GDM1 (cell line): Measurements from ENCODE around the gene IL25.
"Not testable (repeated sequence)": the region's sequence is repeated elsewhere in the genome, so short reads cannot be mapped to it uniquely, and the experiment has no call there.

Source experiments
- DNase-seq: peaks from one replicate; lab custom pipeline; 2025; lab: John Stamatoyannopoulos, UW

The IL25 gene

DNA sequence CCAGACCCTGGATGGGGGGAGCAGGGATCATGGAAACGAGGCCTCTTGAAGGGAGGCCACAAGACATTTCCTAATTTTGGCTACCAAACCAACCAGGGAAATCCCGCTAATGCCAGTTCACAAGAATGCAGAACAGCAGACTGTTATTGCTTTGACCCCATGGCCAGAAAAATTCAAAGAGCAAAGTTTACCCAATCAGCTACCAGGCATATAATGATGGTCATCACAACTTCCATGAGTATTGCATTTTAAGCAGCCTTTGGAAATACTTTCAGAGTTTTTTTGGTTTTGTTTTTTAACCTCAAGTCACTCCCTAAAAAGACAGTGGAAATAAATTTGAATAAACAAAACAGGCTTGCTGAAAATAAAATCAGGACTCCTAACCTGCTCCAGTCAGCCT lies at the start of gene IL25:
Gene IL25 (plus strand): TSS at position 301 of the 400 bp plus-strand sequence.
- no peak for DNase-seq

DNA sequence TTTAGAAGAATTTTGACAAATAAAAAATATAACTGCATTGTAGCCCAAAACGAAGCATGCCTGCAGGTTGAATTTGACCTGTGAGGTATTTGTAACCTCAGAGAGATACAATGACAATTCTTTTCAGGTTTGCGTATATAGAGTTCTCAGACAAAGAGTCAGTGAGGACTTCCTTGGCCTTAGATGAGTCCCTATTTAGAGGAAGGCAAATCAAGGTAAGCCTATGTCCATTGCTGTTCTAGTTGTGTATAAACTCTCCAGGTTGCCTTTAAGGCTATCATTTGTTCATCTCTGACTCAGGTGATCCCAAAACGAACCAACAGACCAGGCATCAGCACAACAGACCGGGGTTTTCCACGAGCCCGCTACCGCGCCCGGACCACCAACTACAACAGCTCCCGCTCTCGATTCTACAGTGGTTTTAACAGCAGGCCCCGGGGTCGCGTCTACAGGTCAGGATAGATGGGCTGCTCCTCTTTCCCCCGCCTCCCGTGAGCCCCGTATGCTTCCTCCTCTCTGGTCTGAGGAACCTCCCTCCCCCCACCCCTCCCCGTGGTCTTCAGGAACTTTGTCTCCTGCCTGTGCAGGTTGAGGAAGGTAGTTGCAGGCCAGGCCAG lies 48.7 kb upstream of the IL25 start:
- DNase-seq: no peak

DNA sequence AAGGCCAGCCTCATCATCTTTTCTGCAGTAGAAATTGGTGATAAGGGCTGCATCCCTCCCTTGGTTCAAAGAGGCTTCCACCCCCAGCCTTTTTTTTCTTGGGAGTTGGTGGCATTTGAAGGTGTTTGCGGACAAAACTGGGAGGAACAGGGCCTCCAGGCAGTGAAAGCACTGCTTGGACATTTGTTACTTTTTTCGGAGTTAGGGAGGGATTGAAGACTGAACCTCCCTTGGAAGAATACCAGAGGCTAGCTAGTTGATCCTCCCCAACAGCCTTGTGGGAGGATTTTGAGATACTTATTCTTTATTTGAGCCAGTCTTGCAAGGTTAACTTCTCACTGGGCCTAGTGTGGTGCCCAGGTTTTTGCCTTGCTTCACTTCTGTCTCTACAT lies 48.2 kb upstream of the IL25 start:
- no peak for DNase-seq

DNA sequence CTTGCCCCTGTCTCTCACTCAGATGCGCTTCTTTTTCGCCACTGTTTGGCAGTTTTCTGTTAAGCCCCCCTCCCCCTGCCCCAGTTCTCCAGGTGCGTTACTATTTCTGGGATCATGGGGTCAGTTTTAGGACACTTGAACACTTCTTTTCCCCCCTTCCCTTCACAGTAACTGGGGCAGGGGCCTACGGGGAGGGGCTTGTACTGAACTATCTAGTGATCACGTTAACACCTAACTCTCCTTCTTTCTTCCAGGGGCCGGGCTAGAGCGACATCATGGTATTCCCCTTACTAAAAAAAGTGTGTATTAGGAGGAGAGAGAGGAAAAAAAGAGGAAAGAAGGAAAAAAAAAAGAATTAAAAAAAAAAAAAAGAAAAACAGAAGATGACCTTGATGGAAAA lies 47.6 kb upstream of the IL25 start:
- DNase-seq: no peak

DNA sequence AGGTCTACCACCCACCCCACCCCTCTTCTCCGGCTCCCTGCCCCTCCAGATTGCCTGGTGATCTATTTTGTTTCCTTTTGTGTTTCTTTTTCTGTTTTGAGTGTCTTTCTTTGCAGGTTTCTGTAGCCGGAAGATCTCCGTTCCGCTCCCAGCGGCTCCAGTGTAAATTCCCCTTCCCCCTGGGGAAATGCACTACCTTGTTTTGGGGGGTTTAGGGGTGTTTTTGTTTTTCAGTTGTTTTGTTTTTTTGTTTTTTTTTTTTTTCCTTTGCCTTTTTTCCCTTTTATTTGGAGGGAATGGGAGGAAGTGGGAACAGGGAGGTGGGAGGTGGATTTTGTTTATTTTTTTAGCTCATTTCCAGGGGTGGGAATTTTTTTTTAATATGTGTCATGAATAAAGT lies 46.9 kb upstream of the IL25 start:
- not testable (repeated sequence) for DNase-seq

DNA sequence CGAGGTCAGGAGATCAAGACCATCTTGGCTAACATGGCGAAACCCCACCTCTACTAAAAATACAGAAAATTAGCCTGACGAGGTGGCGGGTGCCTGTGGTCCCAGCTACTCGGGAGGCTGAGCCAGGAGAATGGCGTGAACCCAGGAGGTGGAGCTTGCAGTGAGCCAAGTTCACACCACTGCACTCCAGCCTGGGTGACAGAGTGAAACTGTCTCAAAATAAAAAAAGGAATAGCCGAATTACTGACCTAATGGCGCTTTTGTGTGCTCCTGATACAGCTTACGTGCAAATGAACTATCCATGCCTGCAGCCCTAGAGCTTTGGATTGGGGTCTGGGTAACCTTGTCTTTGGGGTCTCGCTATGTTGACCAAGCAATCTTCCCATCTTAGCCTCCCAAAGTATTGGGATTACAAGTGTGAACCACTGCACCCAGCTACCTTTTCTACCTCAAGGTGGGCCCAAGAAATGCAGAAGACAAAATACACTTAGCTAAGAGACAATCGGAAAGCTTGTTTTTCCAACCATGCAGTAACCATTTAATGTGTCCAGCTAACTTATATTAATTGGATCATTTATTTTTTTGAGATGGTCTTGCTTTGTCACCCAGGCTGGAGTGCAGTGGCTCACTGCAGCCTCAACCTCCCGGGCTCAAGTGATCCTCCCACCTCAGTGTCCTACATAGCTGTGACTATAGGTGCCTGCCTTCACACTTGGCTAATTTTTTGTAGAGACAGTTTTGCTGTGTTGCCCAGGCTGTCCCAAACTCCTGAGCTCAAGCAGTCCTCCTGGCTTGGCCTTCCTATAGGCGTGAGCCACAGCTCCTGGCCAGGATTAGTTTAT lies 45.9 kb upstream of the IL25 start:
- no peak for DNase-seq

DNA sequence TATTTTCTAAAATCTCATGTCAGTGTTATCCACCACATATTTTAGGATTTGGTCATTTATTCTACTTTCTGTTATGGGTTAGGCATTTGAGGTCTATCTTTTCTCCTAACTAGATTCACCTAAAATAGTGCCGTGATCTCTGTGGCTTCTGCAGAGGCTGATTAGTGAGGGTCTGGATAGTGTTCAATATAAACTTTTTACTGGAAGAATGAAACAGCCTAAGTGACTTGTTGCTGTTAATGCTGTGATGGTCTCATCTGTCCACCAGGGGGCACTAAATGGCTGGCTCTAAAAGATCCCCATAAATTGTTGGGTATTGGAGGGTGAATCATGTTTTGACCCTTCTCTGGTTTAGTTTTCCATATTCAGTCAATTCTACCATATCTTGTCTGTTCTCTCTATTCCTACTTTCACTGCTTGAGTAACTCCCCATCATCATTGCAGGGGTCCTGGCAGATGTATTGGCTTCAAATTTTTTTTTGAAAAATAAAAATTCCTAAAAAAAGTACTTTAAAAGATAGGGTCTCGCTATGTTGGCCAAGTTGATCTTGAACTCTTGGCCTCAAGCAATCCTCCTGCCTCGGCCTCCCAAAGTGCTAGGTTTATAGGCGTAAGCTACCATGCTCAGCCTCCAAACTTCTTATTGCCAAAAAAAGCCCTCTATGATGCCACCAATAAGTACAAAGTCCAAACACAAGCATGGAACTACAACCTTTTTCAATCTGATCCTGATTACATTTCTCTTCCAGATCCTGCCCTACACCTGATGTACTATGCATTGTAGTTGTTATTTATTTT lies 44.5 kb upstream of the IL25 start:
- peak; percentile 58 for DNase-seq

DNA sequence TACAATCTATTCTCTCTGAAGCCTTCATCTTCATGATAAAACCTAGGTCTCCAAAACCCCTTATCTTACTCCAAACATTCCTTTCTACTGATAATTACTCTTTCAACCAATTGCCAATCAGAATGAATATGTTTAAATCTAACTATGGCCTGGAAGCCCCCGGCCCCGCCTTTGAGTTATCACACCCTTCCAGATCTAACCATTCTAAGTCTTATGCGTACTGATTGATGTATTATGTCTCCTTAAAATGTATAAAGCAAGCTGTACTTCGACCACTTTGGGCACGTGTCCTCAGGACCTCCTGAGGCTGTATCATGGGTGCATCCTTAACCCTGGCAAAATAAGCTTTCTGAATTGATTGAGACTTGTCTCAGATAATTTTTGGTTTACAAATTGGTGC lies 37.0 kb upstream of the IL25 start:
- DNase-seq: no peak

DNA sequence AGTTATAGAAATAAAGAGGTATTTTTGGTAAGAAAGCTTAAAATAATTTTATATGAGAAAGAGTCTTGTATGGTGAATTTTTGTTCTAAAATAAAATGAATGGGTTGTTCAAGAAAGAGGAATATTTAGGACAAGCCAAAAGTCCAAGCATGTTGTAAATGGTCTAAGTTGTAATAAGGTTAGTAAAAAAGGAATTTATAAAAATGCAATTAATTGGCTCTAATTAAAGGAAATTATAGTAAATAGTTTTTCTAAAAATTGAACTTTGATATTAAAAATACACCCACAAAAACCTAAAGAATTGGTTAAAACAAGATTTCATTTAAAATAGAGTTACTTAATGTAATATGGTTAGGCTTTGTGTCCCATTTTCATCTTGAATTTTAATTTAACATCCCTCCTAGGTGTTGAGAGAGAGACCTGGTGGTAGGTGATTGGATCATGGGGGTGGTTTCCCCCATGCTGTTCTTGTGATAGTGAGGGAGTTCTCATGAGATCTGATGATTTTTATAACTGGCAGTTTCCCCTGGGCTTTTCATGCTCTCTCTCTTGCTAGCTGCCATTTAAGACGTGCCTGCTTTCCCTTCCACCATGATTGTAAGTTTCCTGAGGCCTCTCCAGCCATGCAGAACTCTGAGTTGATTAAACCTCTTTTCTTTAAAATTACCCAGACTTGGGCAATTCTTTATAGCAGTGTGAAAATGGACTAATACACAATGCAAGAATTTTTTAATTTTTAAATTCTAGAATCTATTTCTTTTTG lies 32.9 kb upstream of the IL25 start:
- no peak for DNase-seq

DNA sequence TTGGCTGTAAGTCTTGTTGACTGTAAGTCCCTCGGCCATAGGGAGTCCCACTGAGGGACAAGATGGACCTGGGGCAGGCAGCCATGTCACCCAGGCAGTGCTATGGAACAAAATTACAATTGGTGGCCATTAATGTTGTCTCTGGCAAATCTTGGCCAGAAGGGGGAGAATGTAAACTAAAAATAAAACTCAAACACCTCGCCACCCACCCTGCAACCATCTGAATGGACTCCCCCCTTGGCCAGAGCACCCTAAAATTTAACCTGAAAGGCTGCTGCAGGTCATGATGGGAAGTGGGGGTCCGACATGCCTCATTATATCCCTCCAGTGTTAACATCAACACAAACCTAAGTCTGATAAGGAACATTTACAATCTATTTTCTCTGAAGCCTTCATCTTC lies 28.1 kb upstream of the IL25 start:
- no peak for DNase-seq

DNA sequence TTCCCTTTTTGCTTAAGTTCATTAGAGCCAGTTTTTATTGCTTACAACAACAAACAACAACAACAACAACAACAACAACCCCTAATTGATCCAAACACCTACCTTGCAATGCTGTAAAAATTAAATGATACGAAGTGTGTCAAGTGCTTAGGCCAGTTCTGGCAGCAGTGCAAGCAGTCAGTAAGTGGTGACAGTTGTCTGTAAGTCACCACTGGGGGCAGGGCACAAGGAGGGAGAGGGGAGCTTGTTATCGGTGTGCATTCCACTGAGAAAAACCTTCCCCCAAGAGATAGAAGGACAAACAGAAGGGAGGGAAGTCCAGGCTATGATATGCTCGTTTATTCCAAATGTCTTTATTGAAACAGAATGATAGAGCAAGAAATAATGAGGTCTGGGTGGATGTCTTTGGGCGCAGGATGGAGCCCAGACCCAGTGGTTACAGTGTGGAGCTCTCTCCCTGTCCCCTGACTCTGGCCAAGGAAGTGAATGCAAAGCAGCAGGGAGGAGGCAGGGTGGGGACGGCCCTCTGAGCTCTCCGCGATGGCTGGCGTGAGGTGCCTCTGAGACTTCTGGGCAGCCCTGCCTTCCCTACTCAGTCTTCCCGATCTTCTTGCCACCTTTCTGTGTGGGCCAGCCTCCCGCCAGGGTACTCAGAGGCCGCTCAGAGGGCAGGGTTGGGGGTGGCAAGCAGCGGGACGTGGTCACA lies 26.5 kb upstream of the IL25 start:
- no peak for DNase-seq

DNA sequence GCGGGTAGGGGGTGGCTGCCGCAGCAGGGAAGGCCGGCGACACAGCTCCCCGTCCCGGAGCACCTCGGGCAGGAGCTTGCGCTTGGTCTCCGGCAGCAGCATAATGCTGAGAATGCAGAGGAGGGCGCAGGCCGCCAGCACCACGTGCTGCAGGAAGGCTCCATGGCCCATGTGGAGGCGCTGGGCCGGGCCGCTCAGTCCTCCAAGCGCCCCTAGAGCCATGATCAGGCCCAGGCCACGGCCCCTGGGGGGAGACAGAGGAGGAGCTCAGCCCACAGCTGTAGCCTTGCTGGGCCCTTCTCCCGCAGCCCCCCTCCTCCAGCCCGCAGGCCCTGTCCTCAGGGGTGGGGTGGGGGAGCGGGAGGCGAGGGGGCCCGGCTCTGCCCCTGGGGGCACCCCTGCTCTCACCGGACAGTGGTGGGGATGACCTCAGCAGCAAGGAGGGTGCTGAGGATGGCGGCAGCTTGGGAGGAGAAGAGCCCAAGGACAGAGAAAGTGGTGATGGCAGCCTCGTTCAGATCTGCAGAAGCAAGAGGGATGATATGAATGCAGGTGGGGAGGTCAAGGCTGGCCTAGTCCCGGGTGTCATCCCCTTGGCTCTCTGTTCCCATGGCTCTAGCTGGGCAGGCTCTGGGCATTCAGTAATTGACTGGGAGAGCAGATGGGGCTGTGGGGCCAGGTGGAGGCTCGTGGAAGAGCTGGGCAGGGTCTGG lies 25.8 kb upstream of the IL25 start:
- DNase-seq: no peak

DNA sequence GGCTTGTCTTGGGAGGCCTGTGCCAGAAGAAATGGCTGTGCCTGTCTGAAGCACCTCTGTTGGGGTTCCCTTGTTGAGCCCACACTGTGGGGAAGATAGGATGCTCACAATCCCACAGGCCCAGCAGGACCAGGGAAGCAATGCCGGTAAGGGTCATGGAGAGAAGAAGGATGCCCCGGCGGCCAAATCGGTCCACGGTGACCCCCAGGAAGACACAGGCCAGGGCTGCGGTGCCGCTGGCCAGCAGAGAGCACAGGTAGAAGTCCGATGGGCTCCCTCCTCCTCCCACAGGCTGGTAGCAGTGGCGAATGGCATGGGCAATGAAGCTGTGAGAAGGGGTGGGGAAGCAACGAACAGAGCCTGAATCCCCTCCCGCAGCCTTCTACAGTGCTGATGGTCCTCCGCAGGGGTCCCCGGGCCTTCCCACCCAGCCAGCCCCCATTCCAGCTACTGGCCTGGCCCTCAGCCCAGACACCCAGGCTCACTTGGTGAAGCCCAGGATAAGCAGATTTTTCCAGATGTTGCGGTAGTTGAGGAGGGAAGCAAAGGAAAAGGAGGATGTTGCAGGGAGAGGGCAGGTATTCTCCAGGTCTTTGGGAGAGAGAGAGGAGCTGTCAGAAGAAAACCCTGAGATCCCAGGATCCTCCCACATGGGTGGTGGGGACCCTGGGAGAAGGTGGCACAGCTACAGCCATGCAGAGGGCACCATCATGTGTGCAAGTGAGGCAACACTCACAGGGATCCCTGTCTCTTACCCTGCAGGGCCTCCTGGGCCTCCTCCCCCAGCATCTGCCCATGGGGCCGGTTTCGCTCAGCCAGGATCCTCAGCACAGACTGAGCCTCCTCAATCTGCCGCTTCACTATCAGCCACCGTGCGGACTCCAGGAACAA lies 25.0 kb upstream of the IL25 start:
- no peak for DNase-seq

DNA sequence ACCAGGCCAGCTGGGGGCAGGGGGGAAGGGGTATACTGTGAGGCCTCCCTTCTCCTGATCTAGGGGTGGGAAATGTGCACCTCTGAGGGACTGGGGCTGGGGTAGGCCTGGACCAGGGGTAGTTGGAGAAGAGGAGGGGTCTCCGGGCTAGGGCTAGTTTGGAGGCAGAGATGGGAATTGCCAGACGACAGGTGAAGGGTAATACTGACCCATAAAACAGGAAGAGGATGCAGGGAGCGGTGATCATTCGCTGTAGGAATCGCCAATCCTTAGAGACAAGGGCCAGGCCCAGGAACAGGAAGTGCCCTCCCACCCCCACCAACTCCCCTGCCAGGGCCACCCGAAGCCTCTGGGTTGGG lies 24.3 kb upstream of the IL25 start:
- no peak for DNase-seq

DNA sequence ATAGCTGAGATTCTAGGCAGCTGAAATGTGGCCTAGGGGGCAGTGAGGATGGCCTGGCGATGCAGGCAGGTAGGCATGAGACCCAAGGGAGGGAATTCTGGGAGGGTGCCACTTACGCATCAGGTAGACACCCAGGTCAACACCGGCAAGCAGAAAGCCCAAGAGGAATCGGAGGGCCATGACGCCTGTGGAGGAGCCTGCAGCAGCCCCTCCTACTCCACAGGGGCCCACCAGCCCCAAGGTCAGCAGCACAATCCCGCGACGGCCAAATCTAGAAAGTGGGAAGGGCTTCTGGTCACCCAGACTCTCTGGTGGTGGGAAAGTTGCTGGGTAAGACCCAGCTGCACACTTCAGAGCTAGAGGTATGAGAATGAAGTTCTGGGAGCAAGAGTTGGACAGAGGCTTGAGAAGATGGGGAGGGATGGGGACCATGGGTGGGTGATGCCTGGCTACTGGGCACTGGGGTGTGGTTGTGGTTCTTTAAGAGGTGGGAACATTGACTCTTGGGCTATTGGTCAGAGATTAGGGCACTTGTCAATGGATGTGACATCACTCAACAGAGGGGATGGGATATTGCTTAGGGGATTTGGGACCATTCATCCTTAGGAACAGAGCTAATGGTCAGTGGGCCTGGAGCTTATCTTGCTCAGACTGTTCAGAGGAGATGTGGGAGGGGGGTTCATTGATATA lies 23.3 kb upstream of the IL25 start:
- no peak for DNase-seq

DNA sequence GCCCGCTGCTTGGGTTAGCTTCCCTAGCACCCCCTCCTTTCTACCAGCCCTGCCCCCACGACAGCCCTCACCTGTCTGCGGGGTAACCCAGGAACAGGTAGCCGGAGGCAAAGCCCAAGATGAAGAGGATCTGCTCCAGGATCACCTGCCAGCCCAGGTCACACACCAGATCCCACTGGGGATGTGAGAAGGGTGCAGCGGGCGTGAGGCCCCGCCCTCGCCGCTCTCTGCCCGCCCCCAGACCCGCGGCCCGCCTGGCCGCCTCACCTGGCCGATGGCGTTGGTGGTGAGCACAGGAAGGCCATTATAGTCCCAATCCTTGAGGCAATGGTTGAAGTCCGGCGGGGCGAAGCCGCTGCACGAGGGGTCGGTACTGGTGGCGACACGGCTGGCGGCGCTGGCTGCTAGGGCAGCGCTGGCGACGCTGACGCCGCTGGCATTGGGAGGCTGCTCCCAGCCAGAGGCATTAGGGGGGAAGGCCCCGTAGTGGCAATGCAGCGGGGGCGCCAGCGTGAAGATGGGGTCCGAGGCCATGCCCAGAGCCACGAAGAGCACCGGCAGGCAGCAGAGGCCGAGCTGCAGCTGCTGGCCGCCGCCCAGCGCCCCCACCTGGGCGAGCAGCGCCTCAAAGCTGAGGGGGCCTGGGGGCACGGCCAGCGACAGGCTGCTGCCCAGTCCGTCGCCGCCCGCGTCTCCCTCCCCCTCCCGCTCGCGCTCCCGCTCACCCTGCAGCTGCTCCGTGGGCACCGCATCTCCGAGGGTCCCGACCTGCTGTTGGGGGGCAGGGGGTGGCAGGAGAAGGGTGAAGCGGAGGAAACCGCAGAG lies 20.7 kb upstream of the IL25 start:
- no peak for DNase-seq

DNA sequence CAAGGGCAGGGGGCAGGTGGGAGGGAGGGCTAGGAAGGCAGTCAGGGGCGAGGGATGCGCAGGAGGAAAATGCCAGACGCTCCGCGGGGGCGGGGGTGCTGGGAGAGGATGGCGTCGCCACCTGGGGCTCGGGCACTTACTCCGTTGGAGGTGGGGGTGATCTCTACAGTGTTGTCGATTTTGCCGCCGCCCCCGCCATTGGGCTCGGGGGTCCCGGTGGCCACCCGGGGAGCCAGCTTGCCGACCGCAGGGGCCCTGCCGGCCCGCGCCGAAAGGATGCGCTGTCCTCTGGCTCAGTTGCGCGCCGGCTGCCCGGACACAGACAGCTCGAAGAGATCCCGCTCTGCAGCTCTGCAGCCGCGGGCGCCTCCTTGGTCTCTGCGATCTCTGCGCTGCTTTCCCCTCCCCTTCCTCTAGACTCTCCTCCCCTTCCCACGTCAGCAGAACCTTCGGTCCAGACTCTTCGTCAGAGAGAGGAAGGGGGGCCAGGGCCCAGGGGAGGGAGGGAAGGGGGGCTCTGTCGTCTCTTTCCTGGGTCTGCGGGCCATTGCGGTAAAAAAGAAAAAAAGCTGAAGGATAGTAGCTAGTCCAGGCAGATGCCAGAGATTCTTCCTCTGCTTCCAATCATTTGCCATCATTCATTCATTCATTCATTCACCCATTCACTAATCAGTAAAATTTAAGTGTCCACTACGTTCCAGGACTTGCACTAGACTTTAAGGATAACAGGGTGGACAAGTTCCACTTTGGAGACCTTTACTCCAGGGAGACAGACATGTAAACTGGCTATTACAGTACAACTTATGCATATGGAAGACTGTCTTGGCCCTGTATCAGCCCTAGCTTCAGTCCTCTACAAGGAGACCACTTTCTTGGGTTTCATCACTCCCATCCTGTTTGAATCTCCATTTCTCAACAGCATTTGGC lies 19.8 kb upstream of the IL25 start, which contains the start of gene SLC22A17:
Gene SLC22A17 (minus strand): TSS at position 382 of the 927 bp plus-strand sequence.
- peak; percentile 38 for DNase-seq
